Thoracic aorta (tissue), 2 donors: ENCODE measurements around the gene HOXC10. TPM values are rescaled to one million over a fixed set of nuclear protein-coding genes. Genes with fewer than 3 reads are reported as not detected.

ENCODE experiments used
- ATAC-seq: fragments of 150-250 bp; one replicate; pipeline ENCODE4 v1.8.0; 2017; ENCODE audit warnings: low read depth; ENCODE audit not compliant: insufficient number of reproducible peaks, low FRiP score
- DNase-seq: peaks from one replicate; pipeline ENCODE4 v3.0.0-alpha.2; 2020; ENCODE audit warnings: low spot score
- H3K27ac ChIP-seq, 2 donors: fragments of 200-600 bp; sonication (generic); 1 replicate in 1 of 2; 2 replicates in 1 of 2; pipeline ENCODE4 v1.5.1; 2016; ENCODE audit warnings: mild to moderate bottlenecking in 2 of 2, moderate library complexity in 2 of 2
- H3K27me3 ChIP-seq: fragments of 200-600 bp; sonication (generic); replicated peaks from 2 replicates; pipeline ENCODE4 v1.6.0; 2016; ENCODE audit warnings: mild to moderate bottlenecking; ENCODE audit not compliant: insufficient read depth
- H3K36me3 ChIP-seq: fragments of 200-600 bp; sonication (generic); one replicate; pipeline ENCODE4 v1.5.1; 2016
- H3K4me1 ChIP-seq, 2 donors: fragments of 200-600 bp; sonication (generic); 1 replicate in 1 of 2; 2 replicates in 1 of 2; pipeline versions ENCODE4 v1.5.1 to v1.6.0; 2016; ENCODE audit warnings: low read depth in 2 of 2, mild to moderate bottlenecking in 1 of 2; ENCODE audit not compliant: control insufficient read depth in 1 of 2
- H3K4me3 ChIP-seq: fragments of 200-600 bp; sonication (generic); 2 replicates; pipeline ENCODE4 v1.5.1; 2016; ENCODE audit warnings: mild to moderate bottlenecking
- H3K9me3 ChIP-seq: fragments of 200-600 bp; sonication (generic); 2 replicates; pipeline ENCODE4 v1.5.1; 2016
- CTCF ChIP-seq: fragments of 200-600 bp; sonication (generic); IDR thresholded peaks from one replicate; pipeline ENCODE4 v1.5.1; 2019; ENCODE audit warnings: antibody characterized with exemption
- total RNA-seq, 2 donors: library from RNA; depleted of rRNA; stranded (reverse); fragments of >200 nt; gene quantifications; one replicate each; pipeline versions ENCODE4 v1.1.0 to v1.2.3, GENCODE V29; 2016

The HOXC10 gene
- total RNA-seq, 2 donors from 2014 or later, result not detected

- Histone ChIP-seq H3K4me1 (peaks cover 6% of the 10 kb centered on the region in 2 donors), H3K36me3 (no peaks in the 10 kb centered on the region), H3K9me3 (no peaks in the 10 kb centered on the region), H3K27ac (no peak overlapping the region), H3K27me3 (peaks cover 45% of the 10 kb centered on the region), H3K4me3 (no peak overlapping the region)
- TF ChIP-seq CTCF, result no peak
- DNase-seq, result no peak
- no peak for ATAC-seq
Observed at GRCh38 chr12:53980104-53980801, 4.7 kb upstream of the HOXC10 start.

GRCh38 chr12:53980802-53981496 is 4.0 kb upstream of the HOXC10 start:
- no peak for DNase-seq
- H3K4me1 ChIP-seq, result peaks cover 11% of the 10 kb centered on the region in 2 donors
- H3K9me3 ChIP-seq, result no peaks in the 10 kb centered on the region
- TF ChIP-seq CTCF, result no peak
- H3K27me3 ChIP-seq, result peaks cover 47% of the 10 kb centered on the region
- no peak for ATAC-seq
- H3K27ac ChIP-seq, result no peak overlapping the region
- H3K36me3 ChIP-seq, result no peaks in the 10 kb centered on the region
- H3K4me3 ChIP-seq, result no peak overlapping the region

- H3K36me3 ChIP-seq, result no peaks in the 10 kb centered on the region
- no peak for TF ChIP-seq CTCF
- no peak for ATAC-seq
- H3K4me1 ChIP-seq, result peaks cover 15 to 18% of the 10 kb centered on the region in 2 donors
- H3K27me3 ChIP-seq, result peaks cover 46% of the 10 kb centered on the region
- H3K27ac ChIP-seq, result no peak overlapping the region
- H3K4me3 ChIP-seq, result no peak overlapping the region
- no peaks in the 10 kb centered on the region for H3K9me3 ChIP-seq
- DNase-seq, result no peak
Observed at GRCh38 chr12:53981634-53982565, 3.0 kb upstream of the HOXC10 start.

GRCh38 chr12:53982648-53983567 is 2.0 kb upstream of the HOXC10 start:
- no peak overlapping the region for H3K4me3 ChIP-seq
- H3K36me3 ChIP-seq, result no peaks in the 10 kb centered on the region
- H3K4me1 ChIP-seq, result peaks cover 15 to 18% of the 10 kb centered on the region in 2 donors
- ATAC-seq (no peak), DNase-seq (no peak)
- no peaks in the 10 kb centered on the region for H3K9me3 ChIP-seq
- no peak overlapping the region for H3K27ac ChIP-seq
- TF ChIP-seq CTCF, result no peak
- H3K27me3 ChIP-seq, result peaks cover 45% of the 10 kb centered on the region
